Measurements from ENCODE around the gene ADAT1. TPM values are rescaled to one million over a fixed set of nuclear protein-coding genes. Genes with fewer than 3 reads are reported as not detected.

ADAT1 gene
- total and polyA plus RNA-seq, 10 of the 15 experiments (the other 5 are each of a cell fraction or from before 2014, with no cell fraction given) = 26.2 to 77.4 (median 55.8) TPM

DNA sequence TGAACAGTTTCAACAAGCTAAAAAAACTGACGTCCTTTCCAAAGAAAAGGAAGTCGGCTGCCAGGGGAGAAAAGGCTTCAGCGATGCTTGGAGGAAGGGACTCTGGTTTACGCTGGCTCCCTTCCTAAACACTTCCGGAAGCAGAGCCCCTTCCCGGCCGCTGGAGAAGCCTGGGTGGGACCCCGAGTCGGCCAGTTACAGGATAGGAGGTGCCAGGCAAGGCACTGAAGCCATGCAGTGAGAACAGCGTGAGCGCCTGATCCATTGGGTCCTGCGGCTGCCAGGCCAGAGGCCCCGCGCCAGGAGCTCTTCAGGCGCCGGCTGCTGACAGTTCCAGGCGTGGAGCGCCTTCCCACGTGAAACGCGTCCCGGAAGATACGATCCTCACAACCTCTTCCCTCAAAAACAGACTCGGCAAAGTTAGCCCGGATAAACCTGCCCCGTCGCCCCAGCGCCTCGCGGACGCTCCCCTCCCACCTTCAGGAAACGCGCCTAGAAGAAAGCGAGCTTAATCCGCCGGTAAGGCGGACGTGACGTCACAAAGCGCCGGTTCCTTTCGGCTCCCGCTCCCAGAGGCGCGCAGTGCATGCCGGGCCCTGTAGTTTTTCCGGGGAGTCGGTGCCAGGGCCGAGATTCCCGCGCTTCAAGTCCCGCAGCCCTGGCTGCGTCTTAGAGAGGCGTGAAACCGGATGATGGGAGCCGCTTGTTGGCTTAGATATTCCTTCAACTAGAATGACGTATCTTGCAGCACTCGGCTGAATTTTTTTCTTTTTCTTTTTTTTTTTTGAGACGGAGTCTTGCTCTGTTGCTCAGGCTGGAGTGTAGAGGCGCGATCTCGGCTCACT is at the start of gene ADAT1 (continued):
- TF ChIP-seq, protein P1, sequence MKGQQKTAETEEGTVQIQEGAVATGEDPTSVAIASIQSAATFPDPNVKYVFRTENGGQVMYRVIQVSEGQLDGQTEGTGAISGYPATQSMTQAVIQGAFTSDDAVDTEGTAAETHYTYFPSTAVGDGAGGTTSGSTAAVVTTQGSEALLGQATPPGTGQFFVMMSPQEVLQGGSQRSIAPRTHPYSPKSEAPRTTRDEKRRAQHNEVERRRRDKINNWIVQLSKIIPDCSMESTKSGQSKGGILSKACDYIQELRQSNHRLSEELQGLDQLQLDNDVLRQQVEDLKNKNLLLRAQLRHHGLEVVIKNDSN (IDR thresholded peaks at IDR 0.05; ENCODE audit: borderline replicate concordance, extremely low read length, insufficient read depth, low read depth, low read length) = no peak
- TF ChIP-seq SUZ12 (IDR thresholded peaks at IDR 0.05; ENCODE audit: unreplicated experiment) = no peak
- 0 out of 2 replicates have a peak, but pooled peaks have one; percentile 36 for TF ChIP-seq DPF2 (IDR thresholded peaks at IDR 0.05)
- TF ChIP-seq SIN3A (IDR thresholded peaks at IDR 0.05; ENCODE audit: low read depth, low read length) = peak; percentile 91
- TF ChIP-seq CEBPB (IDR thresholded peaks at IDR 0.05; ENCODE audit: borderline replicate concordance in 1 of 2, low read depth in 2 of 2, low read length in 2 of 2) = no peak
- no peak for TF ChIP-seq MTA2 (IDR thresholded peaks at IDR 0.05; ENCODE audit: low read depth)
- TF ChIP-seq, protein P2, sequence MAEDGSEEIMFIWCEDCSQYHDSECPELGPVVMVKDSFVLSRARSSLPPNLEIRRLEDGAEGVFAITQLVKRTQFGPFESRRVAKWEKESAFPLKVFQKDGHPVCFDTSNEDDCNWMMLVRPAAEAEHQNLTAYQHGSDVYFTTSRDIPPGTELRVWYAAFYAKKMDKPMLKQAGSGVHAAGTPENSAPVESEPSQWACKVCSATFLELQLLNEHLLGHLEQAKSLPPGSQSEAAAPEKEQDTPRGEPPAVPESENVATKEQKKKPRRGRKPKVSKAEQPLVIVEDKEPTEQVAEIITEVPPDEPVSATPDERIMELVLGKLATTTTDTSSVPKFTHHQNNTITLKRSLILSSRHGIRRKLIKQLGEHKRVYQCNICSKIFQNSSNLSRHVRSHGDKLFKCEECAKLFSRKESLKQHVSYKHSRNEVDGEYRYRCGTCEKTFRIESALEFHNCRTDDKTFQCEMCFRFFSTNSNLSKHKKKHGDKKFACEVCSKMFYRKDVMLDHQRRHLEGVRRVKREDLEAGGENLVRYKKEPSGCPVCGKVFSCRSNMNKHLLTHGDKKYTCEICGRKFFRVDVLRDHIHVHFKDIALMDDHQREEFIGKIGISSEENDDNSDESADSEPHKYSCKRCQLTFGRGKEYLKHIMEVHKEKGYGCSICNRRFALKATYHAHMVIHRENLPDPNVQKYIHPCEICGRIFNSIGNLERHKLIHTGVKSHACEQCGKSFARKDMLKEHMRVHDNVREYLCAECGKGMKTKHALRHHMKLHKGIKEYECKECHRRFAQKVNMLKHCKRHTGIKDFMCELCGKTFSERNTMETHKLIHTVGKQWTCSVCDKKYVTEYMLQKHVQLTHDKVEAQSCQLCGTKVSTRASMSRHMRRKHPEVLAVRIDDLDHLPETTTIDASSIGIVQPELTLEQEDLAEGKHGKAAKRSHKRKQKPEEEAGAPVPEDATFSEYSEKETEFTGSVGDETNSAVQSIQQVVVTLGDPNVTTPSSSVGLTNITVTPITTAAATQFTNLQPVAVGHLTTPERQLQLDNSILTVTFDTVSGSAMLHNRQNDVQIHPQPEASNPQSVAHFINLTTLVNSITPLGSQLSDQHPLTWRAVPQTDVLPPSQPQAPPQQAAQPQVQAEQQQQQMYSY (CRISPR knock-in tag; IDR thresholded peaks at IDR 0.05) = no peak
- TF ChIP-seq WRNIP1 (IDR thresholded peaks at IDR 0.05; ENCODE audit: borderline replicate concordance, low read depth, low read length) = no peak
- no peak for TF ChIP-seq MYB (IDR thresholded peaks at IDR 0.05; ENCODE audit: borderline replicate concordance, low read depth, low read length)
- TF ChIP-seq, protein P3, sequence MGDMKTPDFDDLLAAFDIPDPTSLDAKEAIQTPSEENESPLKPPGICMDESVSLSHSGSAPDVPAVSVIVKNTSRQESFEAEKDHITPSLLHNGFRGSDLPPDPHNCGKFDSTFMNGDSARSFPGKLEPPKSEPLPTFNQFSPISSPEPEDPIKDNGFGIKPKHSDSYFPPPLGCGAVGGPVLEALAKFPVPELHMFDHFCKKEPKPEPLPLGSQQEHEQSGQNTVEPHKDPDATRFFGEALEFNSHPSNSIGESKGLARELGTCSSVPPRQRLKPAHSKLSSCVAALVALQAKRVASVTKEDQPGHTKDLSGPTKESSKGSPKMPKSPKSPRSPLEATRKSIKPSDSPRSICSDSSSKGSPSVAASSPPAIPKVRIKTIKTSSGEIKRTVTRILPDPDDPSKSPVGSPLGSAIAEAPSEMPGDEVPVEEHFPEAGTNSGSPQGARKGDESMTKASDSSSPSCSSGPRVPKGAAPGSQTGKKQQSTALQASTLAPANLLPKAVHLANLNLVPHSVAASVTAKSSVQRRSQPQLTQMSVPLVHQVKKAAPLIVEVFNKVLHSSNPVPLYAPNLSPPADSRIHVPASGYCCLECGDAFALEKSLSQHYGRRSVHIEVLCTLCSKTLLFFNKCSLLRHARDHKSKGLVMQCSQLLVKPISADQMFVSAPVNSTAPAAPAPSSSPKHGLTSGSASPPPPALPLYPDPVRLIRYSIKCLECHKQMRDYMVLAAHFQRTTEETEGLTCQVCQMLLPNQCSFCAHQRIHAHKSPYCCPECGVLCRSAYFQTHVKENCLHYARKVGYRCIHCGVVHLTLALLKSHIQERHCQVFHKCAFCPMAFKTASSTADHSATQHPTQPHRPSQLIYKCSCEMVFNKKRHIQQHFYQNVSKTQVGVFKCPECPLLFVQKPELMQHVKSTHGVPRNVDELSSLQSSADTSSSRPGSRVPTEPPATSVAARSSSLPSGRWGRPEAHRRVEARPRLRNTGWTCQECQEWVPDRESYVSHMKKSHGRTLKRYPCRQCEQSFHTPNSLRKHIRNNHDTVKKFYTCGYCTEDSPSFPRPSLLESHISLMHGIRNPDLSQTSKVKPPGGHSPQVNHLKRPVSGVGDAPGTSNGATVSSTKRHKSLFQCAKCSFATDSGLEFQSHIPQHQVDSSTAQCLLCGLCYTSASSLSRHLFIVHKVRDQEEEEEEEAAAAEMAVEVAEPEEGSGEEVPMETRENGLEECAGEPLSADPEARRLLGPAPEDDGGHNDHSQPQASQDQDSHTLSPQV (IDR thresholded peaks at IDR 0.05) = no peak
- TF ChIP-seq ZNF274 (IDR thresholded peaks at IDR 0.05; ENCODE audit: insufficient read depth, insufficient read length) = no peak
- TF ChIP-seq, protein P4, sequence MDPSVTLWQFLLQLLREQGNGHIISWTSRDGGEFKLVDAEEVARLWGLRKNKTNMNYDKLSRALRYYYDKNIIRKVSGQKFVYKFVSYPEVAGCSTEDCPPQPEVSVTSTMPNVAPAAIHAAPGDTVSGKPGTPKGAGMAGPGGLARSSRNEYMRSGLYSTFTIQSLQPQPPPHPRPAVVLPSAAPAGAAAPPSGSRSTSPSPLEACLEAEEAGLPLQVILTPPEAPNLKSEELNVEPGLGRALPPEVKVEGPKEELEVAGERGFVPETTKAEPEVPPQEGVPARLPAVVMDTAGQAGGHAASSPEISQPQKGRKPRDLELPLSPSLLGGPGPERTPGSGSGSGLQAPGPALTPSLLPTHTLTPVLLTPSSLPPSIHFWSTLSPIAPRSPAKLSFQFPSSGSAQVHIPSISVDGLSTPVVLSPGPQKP (IDR thresholded peaks at IDR 0.05; ENCODE audit: low read depth, low read length) = no peak
- TF ChIP-seq MEF2B (IDR thresholded peaks at IDR 0.05; ENCODE audit: partially characterized antibody, poor library complexity, severe bottlenecking) = no peak
- peak; percentile 16; the same call in 1 of the 2 replicates for TF ChIP-seq RUNX3 (IDR thresholded peaks at IDR 0.05; ENCODE audit: low read length)
- TF ChIP-seq, protein P5, sequence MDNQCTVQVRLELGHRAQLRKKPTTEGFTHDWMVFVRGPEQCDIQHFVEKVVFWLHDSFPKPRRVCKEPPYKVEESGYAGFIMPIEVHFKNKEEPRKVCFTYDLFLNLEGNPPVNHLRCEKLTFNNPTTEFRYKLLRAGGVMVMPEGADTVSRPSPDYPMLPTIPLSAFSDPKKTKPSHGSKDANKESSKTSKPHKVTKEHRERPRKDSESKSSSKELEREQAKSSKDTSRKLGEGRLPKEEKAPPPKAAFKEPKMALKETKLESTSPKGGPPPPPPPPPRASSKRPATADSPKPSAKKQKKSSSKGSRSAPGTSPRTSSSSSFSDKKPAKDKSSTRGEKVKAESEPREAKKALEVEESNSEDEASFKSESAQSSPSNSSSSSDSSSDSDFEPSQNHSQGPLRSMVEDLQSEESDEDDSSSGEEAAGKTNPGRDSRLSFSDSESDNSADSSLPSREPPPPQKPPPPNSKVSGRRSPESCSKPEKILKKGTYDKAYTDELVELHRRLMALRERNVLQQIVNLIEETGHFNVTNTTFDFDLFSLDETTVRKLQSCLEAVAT (IDR thresholded peaks at IDR 0.05) = peak; percentile 59; the same call in 1 of the 2 replicates

Measured in GM12878 (cell line).